HFF-Myc (cell line): ENCODE measurements around the gene SLC40A1.

Source experiments
- DNase-seq: peaks from one replicate; pipeline ENCODE4 v3.0.0-alpha.2; 2011; ENCODE audit warnings: low read depth; ENCODE audit errors: extremely low read depth
- H3K4me3 ChIP-seq: replicated peaks from 2 replicates; pipeline ENCODE4 v1.5.1; 2011; ENCODE audit warnings: low read depth, mild to moderate bottlenecking, control low read depth, low read length
- CTCF ChIP-seq: IDR thresholded peaks from 2 replicates; pipeline ENCODE4 v1.5.1; 2012; ENCODE audit warnings: mild to moderate bottlenecking, low read depth, low read length, control low read depth; ENCODE audit errors: missing control alignments

The SLC40A1 gene

DNA sequence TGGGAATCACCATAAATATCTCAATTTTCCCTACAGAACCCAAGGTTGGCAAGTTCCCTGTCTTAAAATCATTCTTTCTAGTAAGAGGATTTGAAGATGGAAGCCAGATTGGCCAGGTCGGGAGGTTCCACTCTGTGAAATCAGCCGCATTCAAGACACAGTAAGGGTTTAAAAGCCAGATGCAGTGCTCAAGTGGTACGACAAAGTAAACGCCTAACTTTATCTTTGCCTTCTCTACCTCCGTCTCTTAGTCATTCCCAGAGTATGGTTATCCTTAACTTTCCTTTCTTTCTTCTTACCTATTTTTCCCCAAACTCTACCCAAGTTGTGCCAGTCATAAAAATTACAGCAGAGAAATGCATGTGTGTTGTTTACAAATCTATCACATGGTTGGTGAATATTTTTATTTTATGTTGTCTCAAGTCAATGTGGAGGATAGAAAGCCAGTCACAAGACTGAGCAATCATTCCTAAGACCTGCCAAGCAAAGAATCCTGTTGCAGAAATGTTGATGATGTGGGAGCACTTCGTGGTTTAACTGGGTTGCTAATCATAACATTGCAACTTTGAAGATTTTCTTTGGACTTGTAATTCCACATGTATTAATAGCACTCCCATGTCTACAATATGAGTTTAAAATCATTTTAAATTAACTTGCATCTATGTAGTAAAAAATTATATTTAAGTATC is 62.6 kb downstream of the SLC40A1 start:
- TF ChIP-seq CTCF, result no peak
- H3K4me3 ChIP-seq, result no peak overlapping the region
- DNase-seq, result no peak

- TF ChIP-seq CTCF, result no peak
- no peak for DNase-seq
- no peak overlapping the region for H3K4me3 ChIP-seq
Observed at GRCh38 chr2:189516546-189516945, 64.0 kb downstream of the SLC40A1 start.

DNA sequence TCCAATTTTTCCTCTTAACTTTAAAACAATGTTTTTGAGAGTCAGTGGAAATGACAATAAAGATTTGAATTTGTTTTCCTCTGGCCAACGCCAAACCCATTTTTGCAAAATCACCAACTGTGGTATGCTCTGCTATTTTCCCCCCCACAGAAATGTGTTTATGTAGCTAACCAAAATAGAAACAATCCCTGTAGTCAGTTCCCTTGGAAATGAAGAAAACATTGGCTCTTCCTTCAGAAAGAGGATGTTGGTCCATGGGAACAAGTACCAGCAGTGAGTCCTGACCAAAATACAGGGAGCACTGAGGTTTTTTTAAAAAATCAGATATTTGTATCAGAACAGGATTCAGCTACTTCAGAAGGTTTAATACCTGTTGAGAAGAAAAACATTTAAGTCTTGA is 65.3 kb downstream of the SLC40A1 start:
- TF ChIP-seq CTCF, result no peak
- DNase-seq, result no peak

GRCh38 chr2:189514104-189514503 is 66.5 kb downstream of the SLC40A1 start:
- no peak overlapping the region for H3K4me3 ChIP-seq
- no peak for DNase-seq
- TF ChIP-seq CTCF, result no peak

More for the DNA sequence above, 65.3 kb downstream of the SLC40A1 start:
- H3K4me3 ChIP-seq, result no peak overlapping the region

GRCh38 chr2:189512879-189513278 is 67.7 kb downstream of the SLC40A1 start:
- TF ChIP-seq CTCF, result no peak

DNA sequence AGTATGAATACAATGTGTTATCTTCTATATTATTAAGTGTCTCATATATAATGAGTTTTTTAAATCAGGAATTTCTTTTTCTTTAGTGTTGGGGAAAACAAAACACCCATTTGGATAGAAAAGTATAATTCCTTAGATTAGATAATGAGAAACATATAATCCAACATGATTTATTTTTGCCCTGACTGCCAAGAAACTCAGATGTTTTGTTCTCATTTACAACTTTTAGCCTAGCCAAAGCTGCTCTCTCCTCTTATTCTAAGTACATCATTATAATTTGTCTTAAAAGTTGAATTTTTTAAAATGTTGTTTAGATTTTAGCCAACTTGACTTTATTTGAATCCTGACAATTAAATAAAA is 68.6 kb downstream of the SLC40A1 start:
- TF ChIP-seq CTCF, result no peak
- DNase-seq, result no peak
- no peak overlapping the region for H3K4me3 ChIP-seq

More at GRCh38 chr2:189512879-189513278, 67.7 kb downstream of the SLC40A1 start:
- DNase-seq, result no peak
- no peak overlapping the region for H3K4me3 ChIP-seq
